CD4-positive, alpha-beta T cell treated with Interleukin-15 for 1 hour (primary cell): Measurements from ENCODE around the gene MUC2.
A peak's percentile ranks its signal among the peaks of the same experiment; 100 is the strongest.

ENCODE experiments used
- DNase-seq: peaks from one replicate; pipeline ENCODE4 v3.0.0-alpha.2; 2020

MUC2 gene

GRCh38 chr11:1052133-1053011, 22.3 kb upstream of the MUC2 start:
- DNase-seq: peak; percentile 13

DNA sequence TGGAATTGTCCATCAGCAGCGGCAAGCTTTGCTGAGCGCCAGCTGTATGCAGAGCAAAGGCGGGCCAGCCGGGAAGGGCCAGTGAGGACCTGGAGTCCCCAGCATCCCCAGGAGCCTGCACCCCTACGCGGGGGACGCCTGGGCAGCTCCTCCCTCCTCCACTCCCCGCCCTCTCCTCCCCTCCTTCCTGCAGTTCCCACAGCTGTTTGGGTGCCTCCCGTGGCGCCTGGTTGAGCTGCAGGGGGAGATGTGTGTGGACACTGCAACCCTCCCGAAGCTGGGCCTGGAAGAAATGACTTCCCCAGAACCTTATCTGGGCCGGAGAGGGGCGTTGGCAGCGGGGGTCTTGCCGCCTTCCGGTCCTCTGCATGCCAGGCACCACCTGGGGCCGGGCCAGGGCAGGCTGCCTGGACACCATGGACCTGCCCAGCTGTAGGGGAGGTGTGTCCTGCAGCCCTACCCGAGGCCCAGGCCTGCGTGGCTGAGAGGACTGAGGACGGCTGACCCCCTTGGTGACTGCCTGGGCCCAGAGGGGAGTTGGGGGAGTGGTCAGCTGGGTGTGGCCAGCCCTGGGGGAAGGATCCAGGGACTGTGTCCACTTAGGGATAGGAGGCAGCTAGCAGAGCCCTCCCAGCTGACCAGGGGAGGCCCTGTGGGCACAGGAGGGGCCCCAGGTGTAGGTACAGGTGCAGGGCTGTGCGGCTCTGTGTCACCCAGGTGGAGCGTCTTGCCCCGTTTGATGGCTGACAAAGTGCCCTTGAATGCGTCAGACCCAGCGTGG, 21.4 kb upstream of the MUC2 start:
- peak; percentile 14 for DNase-seq

- DNase-seq: no peak
Observed at GRCh38 chr11:1054143-1055108, 20.2 kb upstream of the MUC2 start.

DNA sequence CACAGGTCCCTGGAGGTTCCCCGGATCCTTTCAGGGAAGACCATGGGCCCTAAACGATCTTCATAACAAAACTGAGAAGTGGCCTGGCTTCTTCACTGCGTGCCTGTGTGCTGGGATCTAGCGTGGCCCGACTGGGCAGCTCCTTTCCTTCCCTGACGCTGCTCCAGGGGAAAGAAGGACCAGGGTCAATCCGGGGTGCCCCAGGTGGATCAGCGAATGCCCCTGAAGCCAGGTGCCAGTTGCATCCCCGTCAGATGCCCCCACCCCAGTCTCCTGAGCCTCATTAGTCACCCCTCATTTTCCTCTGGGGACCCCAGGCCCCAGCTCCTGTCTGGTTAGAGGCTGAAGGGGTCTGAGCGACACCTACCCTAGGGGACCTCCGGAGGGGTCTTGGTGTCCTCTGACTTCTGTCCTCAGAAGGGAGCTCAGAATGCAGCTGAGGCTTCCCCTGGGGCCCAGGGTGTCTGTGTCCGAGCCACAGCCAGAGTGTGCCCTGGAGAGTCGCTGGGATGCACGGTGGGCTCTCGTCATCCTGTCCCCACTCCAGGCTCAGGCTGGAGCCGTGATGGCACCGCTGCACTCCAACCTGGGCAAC, 19.5 kb upstream of the MUC2 start:
- no peak for DNase-seq

GRCh38 chr11:1055990-1056771, 18.5 kb upstream of the MUC2 start:
- no peak for DNase-seq

DNA sequence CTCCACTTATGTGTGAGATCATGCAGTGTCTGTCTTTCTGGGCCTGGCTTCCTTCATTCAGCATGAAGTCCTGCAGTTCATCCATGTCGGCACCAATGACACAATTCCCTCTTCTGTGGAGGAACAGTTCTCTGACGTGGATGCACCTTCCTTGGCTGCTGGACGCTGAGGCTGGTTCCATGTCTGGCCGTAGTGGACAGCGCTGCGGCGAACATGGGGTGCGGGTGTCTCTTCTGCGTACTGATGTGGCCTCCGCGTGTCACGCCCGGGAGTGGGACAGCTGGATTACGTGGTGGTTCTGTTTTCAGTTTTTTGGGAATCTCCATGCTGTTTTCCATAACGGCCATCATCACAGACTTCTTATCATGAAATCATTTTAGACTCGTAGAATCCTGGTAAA, 16.9 kb upstream of the MUC2 start:
- DNase-seq: no peak

DNA sequence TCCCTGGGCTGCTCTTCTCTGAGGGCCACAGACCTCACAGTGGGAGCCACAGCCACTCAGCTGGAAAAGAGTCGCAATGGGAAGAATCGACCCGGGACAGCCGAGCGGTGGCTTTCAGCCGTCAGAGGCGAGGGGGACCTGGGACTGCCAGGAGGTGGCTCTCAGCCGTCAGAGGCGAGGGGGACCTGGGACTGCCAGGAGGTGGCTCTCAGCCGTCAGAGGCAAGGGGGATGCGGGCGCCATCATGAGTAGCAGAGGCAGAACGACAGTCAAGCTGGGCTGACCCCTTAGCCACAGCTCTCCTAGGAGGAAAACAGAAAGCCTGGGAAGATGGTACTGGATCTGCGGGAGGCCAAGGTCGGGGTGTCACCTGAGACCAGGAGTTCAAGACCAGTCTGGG, 14.9 kb upstream of the MUC2 start:
- DNase-seq: no peak

DNA sequence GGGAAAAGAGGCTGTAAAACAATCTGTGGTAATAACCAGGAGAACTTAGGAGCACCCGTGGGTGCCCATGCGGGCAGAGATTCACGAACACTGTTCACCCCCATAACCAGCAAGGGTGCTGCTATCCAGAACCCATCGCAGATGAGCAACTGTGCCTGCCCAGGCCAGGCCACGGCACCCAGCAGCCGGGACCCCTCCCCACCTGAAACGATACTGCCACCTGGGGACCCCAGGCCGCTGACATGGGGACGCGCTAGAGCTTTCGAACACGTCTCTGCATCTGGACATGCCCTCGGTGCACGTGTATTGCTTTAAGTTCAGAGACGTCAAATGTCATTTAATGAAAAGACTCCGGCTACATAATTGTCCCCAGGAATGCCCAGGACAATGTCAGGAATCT, 14.3 kb upstream of the MUC2 start:
- DNase-seq: no peak

- DNase-seq: no peak
Observed at GRCh38 chr11:1060852-1061616, 13.6 kb upstream of the MUC2 start.

DNA sequence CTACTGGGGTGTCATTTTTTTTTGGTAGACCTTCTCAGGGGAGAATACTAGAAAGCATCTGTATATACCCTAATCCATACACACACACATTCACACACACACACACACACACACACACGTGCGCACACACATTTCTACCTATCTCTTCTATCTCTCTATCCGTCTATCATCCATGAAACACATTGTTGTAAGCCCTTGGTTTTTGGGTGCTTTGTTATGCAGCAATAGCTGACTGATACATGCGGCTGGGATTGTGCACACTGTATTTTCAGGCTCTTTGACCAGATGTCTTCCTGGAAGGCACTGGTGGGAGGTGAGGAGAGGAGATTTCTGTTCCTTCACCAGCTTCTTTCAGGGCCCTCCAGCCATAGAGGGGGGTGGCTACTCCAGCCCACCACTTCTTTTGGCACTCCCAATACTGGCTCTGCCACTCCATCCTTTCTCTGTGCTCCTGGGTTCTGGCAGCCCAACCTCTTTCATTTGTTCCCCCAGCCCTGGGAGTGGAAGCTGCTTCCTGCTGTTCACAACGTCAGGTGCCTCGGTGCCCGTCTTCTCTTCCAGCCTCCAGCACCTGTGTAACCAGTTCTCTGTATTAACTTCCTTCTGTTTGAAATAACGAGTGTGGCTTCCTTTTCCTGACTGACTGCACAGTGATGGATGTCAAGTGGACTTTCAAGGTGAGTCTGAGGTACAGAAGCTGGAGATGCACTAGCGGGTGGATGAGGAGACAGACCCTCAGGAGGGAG, 12.4 kb upstream of the MUC2 start:
- DNase-seq: no peak

DNA sequence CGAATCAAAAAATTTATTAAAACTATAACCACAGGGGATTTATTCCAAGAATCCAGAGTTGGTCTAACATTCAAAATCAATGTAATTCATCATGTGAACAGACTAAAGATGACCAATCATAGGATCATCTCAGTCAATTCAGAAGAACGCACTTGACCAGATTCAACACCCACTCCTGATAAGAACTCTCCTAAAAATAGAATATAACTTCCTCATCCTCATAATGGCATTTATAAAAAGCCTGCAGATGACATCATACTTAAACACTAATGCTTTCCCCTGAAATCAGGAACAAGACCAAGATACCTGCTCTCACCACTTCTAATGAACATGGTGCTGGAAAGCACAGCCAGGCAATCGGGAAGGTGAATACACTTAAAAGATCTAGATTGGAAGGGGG, 10.5 kb upstream of the MUC2 start:
- DNase-seq: no peak

GRCh38 chr11:1067812-1068496, 6.7 kb upstream of the MUC2 start:
- DNase-seq: no peak

- no peak for DNase-seq
Observed at GRCh38 chr11:1069740-1070139, 4.9 kb upstream of the MUC2 start.

- peak; percentile 12 for DNase-seq
Observed at GRCh38 chr11:1070594-1071462, 3.8 kb upstream of the MUC2 start.

- peak; percentile 5 for DNase-seq
Observed at GRCh38 chr11:1071571-1072115, 3.0 kb upstream of the MUC2 start.

DNA sequence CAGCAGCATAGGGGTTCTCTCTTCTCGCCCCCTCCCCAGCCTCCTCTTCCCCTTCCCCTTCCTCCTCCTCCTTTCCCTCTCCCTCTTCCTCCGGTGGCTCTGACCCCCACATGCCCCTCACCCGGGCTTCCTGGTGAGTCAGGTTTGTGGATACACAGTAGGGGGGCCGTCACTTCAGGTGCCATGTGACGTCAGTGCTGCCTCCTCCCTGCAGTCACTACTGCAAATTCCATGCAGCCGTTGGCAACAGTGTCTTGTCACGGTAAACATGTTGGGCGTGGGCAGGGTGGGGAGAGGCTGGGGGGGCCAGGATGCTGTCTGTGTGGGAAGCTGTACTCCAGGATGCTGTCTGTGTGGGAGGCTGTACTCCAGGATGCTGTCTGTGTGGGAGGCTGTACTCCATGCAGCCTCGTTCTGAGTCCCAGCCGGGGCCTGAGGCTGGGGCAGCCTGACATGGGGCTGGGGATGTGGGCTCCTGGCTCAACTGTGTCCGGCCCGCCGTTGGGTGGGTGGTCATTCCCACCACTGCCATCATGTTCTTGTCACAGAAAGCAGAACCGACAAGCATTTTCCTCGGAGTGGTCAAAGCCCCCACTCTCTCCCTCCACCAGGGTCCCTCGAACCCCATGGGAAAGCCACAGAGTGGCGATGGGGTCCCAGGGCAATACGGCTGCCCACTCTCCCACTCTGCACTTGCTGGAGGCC, 2.4 kb upstream of the MUC2 start:
- DNase-seq: no peak

DNA sequence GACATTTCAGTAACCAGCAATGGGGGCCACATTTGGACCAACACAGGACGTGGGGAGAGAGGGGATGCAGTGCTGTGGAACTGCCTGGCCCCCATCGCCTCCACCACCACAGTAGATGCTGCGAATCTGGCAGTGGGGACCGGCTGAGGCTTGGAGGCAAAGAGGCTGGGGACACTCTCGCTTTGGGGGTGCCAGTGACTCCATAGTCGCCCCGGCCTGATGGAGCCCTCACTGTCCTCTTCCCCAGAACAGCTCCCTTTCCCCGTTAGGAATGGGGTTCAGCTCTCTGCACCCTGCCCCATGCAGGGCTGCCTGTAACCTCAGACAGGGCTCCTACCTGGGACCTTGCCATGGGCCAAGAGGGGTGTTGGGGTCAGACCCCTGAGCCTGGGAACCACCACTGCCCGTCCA, 1.8 kb upstream of the MUC2 start:
- DNase-seq: no peak
